ENCODE data around the gene SLC22A31.
"Not testable (repeated sequence)": the region's sequence is repeated elsewhere in the genome, so short reads cannot be mapped to it uniquely, and the experiment has no call there.

The SLC22A31 gene

GRCh38 chr16:89192956-89193575 is 7.3 kb downstream of the SLC22A31 start:
- peak; percentile 78 for DNase-seq (ENCODE audit: low spot score)

DNA sequence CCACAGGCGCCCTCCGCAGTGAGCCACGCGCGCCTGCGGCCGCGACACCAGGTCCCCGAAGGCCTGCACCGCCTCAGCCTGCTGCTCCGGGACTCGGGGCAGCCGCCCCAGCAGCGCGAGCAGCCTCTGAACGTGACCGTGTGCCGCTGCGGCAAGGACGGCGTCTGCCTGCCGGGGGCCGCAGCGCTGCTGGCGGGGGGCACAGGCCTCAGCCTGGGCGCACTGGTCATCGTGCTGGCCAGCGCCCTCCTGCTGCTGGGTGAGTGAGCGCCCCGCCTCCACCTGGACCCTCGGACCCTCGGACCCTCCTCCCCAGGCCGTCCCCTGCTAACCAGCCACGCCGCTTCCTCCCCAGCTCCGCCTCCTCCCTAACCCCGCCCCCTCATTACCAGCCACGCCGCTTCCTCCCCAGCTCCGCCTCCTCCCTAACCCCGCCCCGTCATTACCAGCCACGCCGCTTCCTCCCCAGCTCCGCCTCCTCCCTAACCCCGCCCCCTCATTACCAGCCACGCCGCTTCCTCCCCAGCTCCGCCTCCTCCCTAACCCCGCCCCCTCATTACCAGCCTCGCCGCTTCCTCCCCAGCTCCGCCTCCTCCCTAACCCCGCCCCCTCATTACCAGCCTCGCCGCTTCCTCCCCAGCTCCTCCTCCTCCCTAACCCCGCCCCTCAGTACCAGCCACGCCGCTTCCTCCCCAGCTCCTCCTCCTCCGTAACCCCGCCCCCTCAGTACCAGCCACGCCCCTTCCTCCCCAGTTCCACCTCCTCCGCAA is 8.0 kb downstream of the SLC22A31 start:
- DNase-seq (ENCODE audit: low spot score): peak; percentile 60

DNA sequence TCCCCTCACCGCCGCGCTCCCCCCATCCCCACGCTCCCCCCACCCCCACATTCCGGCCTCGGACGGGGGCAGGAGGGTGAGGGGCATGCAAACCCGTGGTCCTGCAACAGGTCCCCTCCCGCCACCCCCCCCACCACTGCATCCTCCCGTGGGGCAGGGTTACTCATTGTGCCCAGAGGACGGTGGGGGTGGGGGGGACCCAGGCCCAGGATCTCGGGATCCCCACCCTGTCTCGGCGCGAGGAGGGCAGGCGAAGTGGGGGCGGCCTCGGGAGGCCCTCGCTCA is 8.5 kb downstream of the SLC22A31 start:
- DNase-seq (ENCODE audit: low spot score): no peak

- DNase-seq (ENCODE audit: low spot score): no peak
These were observed 9.1 kb downstream of the SLC22A31 start for GRCh38 chr16:89191033-89191900.

DNA sequence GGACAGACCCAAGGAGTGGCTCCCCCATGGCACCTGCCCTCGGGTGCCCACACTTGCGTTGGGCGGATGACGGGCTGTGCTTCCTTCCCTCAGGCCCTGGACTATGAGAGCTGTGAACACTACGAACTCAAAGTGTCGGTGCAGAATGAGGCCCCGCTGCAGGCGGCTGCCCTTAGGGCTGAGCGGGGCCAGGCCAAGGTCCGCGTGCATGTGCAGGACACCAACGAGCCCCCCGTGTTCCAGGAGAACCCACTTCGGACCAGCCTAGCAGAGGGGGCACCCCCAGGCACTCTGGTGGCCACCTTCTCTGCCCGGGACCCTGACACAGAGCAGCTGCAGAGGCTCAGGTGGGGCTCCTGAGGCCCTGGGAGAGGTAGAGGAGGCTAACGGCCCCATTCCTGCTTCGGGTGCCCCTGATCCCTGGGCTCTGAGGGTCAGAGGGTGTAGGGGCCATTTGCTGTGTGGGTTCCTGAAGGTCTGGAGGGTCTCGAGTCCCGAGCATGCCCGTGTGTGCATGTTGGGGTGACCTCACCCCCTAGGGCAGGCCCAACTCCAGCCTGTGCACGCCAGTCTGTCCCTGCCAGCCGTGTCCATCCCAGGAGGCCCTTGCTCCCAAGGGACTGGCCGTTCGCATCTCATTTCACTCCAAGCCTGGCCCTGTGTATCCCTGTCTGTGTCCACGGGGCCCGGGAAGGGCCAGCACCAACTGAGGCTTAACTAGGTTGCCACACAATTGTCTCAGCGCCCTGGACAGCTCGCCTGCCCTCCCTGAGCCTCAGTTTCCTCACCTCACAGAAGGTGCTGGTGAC is 10.0 kb downstream of the SLC22A31 start:
- no peak for DNase-seq (ENCODE audit: low spot score)

DNA sequence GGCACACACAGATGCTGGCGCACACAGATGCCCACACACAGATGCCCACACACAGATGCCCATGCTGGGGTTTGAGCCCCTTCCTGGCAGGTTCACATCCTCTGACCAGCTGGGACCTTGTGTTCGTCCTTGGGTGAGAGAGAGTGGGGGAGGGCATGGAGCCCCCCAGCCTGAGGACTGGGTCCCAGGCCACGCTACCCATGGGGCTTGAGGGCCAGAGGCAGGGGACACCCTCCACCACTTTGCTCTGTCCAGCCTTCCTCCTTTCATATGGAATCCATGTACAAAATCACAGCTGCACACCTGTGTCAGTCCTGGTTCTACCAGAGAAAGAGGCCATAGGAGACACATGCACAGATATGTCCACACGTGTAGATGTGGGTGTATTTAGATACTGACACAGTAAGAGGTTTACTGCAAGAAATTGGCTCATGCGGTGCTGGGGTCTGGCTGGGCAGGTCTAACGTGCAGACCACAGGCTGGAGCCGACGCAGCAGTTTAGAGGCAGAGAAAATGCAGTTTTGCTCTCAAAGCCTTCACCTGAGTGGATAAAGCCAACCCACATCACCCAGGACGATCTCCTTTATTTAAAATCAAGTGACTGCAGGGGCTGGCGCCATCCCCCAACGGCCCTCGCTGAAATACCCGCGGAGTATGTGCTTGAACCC is 10.8 kb downstream of the SLC22A31 start:
- DNase-seq (ENCODE audit: low spot score): no peak

GRCh38 chr16:89188471-89189357 is 11.6 kb downstream of the SLC22A31 start:
- DNase-seq (ENCODE audit: low spot score): not testable (repeated sequence)

DNA sequence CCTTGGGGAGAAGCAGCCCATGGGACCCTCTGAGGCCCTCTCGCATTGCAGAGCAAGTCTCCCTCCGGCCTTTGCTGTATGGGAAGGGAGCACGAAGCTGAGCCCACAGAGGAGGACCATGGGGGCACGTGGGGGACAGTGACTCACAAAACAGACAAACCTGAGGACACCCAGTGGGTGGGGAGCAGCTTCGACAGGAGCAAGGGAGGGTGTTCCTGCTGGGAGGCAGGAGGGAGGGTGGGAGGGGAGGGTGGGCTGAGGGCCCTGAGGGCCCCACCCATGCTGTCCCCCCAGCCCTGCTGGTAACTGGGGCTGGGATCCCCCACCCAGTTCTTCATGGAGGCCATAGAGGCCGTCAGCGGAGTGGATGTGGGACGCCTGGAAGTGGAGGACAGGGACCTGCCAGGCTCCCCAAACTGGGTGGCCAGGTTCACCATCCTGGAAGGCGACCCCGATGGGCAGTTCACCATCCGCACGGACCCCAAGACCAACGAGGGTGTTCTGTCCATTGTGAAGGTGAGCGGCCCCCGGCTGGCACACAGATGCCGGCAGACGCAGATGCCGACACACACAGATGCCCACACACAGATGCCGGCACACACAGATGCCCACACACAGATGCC is 12.5 kb downstream of the SLC22A31 start:
- DNase-seq (ENCODE audit: low spot score): no peak

DNA sequence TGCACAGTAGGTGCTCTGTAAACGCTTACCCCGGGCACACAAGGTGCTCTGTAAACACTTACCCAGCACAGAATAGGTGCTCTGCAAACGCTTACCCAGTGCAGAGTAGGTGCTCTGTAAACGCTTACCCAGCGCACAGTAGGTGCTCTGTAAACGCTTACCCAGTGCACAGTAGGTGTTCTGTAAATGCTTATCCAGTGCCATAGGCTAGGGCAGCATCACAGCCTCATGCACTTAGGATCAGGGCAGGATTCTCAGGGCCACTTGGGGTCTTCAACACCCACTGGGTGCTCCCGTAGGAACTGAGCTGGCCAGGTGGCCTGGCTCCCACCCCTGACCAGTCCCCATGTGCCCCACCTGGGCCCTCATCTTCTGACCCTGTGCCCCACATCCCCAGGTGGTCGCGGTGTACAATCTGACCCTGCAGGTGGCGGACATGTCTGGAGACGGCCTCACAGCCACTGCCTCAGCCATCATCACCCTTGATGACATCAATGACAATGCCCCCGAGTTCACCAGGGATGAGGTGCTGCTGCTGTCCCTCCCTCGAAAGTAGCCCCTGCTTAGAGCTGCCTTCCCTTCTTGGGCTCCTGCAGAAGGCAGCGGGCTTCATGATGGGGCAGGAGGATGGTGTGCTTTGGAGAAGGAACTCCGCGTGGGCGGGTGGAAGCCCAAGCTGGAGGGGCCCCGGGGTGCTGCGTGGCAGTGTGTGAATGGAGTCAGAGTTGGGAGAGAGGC is 13.1 kb downstream of the SLC22A31 start:
- peak; percentile 33 for DNase-seq (ENCODE audit: low spot score)

DNA sequence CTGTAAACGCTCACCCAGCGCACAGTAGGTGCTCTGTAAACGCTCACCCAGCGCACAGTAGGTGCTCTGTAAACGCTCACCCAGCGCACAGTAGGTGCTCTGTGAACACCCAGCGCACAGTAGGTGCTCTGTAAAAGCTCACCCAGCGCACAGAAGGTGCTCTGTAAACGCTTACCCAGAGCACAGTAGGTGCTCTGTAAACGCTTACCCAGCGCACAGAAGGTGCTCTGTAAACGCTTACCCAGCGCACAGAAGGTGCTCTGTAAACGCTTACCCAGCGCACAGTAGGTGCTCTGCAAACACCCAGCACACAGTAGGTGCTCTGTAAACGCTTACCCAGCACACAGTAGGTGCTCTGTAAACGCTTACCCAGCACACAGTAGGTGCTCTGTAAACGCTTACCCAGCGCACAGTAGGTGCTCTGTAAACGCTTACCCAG is 13.7 kb downstream of the SLC22A31 start:
- not testable (repeated sequence) for DNase-seq (ENCODE audit: low spot score)

DNA sequence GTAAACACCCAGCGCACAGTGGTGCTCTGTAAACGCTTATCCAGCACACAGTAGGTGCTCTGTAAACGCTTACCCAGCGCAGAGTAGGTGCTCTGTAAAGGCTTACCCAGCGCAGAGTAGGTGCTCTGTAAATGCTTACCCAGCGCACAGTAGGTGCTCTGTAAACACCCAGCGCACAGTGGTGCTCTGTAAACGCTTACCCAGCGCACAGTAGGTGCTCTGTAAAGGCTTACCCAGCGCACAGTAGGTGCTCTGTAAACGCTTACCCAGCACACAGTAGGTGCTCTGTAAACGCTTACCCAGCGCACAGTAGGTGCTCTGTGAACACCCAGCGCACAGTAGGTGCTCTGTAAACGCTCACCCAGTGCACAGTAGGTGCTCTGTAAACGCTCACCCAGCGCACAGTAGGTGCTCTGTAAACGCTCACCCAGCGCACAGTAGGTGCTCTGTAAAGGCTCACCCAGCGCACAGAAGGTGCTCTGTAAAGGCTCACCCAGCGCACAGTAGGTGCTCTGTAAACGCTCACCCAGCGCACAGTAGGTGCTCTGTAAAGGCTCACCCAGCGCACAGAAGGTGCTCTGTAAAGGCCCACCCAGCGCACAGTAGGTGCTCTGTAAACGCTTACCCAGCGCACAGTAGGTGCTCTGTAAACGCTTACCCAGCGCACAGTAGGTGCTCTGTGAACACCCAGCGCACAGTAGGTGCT is 14.3 kb downstream of the SLC22A31 start:
- not testable (repeated sequence) for DNase-seq (ENCODE audit: low spot score)

GRCh38 chr16:89184933-89185794 is 15.2 kb downstream of the SLC22A31 start:
- no peak for DNase-seq (ENCODE audit: low spot score)

DNA sequence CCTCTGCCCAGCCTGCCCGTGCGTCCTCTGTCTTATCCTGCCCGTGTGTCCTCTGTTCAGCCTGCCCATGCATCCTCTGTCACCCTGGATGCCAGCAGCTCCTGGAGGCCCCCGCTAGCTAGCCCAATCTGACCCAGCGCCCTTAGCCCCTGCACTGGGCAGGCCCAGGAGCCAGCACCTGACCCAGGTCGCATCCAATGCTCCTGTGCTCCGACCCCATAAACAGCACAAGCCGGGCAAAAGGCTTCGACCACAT is 15.7 kb downstream of the SLC22A31 start:
- DNase-seq (ENCODE audit: low spot score): no peak

DNA sequence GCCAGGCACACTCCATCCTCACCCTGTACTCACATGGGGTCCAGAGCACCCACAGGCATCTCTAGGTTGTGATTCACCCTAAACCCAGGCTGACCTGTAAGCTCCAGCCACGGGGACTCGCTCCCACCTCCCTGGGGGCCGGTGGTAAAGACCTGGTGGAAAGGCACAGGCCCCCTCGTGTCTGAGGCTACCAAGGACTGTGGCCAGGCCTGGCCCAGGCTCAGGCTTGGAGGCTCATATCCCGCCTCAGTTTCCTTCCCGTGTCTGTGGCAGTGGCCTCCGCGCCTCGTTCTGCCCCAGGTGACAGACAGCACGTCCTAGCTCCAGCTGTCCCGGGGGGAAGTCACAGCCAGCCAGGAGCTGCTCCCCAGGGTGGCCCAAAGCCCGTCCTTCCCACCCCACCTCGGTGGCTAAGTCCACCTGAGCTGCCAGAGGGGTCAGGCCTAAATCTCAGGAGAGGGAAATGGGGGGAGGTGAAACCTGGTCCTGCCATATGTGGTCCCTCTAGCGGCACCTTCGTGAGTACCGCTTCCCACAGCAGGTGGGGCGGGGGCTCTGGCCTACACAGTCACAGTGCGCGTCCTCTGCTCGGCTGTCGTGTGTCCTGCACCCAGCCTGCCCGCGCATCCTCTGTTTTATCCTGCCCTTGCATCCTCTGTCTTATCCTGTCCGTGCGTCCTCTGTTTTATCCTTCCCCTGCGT is 16.2 kb downstream of the SLC22A31 start:
- DNase-seq (ENCODE audit: low spot score): no peak

DNA sequence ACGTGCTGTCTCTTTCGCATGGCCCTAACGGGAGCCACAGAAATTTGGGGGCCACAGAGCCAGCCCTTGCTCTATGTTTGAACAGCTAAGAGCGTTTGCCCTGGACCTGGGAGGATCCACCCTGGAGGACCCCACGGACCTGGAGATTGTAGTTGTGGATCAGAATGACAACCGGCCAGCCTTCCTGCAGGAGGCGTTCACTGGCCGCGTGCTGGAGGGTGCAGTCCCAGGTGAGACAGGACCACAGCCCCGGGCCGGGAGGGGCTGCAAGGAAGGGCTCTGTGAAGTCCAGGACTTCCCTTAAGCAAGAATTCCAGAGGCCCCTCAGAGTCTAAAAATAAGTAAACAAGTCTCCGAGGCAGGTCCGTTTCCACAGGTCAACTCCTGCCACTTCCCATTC is 16.9 kb downstream of the SLC22A31 start:
- DNase-seq (ENCODE audit: low spot score): no peak

DNA sequence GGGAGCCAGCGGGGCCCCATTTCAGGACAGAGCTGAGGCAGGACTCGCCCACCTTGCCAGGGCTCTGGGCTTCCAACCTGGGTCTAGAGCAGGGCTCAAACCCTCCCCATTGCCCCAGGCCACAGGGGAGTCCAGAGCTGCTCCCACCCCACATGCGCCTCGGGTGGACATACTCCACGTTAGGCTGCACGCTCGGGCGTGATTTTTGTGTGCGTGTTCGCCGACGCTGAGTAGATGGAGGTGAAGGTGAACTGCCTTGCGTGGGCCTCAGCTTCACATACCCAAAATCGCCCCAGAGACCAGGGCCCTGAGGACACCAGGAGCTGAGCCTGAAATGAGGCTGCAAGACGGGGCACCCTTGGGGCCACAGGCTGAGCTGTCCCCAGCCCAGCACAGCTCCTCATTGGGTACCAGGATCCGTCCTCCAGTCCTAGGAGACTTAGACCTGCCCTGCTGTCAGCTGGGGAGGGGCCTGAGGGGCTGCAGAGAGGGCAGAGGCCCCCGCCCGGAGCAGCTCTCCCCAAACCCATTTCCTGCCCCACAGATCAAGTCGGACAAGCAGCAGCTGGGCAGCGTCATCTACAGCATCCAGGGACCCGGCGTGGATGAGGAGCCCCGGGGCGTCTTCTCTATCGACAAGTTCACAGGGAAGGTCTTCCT is 20.6 kb downstream of the SLC22A31 start:
- no peak for DNase-seq (ENCODE audit: low spot score)

DNA sequence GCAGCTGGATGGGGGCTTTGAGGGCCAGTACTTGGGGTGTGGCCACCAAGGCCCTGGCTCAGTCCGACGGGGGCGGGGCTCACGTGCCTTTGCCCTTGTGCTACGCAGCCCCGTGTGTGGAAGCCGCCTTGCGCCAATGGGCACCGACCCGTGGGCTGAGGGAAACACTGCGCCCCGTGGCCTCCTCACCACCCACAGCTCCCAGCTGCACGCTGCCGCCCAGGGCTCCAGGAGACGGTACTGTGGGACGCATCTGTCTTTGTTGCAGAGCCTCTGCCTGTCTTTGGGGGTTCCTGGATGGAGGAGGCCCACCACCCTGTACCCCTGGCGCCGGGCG is 21.2 kb downstream of the SLC22A31 start:
- no peak for DNase-seq (ENCODE audit: low spot score)
